Heart left ventricle (tissue), 16 donors: ENCODE data around the gene CTNNA3. TPM values are rescaled to one million over a fixed set of nuclear protein-coding genes. Genes with fewer than 3 reads are reported as not detected.

Source experiments
- ATAC-seq, 4 donors: fragments of 200-7000 bp; cut with Tn5 transposase; one replicate each; pipeline ENCODE4 v1.9.1; 2020 to 2022; ENCODE audit warnings: moderate library complexity in 4 of 4, mild to moderate bottlenecking in 3 of 4, moderate number of reproducible peaks in 1 of 4
- DNase-seq, 5 donors: peaks; one replicate each; pipeline ENCODE4 v3.0.0-alpha.2; 2020
- H3K27ac ChIP-seq, 12 donors: fragments of 200-600 bp; sonication (generic) in 4 of 12; one replicate each; pipeline versions ENCODE4 v1.5.0 to v1.8.0; 2016 to 2022; ENCODE audit warnings: mild to moderate bottlenecking in 2 of 12
- H3K27me3 ChIP-seq, 9 donors: fragments of 200-600 bp; sonication (generic) in 2 of 9; one replicate each; pipeline versions ENCODE4 v1.5.1 to v1.8.0; 2016 to 2022; ENCODE audit warnings: mild to moderate bottlenecking in 3 of 9
- H3K36me3 ChIP-seq, 9 donors: fragments of 200-600 bp; sonication (generic) in 2 of 9; one replicate each; pipeline versions ENCODE4 v1.5.0 to v1.8.0; 2018 to 2022; ENCODE audit warnings: mild to moderate bottlenecking in 2 of 9
- H3K4me1 ChIP-seq, 12 donors: fragments of 200-600 bp; sonication (generic) in 4 of 12; one replicate each; pipeline versions ENCODE4 v1.5.0 to v1.8.0; 2016 to 2022; ENCODE audit warnings: mild to moderate bottlenecking in 3 of 12
- H3K4me3 ChIP-seq, 12 donors: fragments of 200-600 bp; sonication (generic) in 4 of 12; one replicate each; pipeline versions ENCODE4 v1.5.0 to v1.8.0; 2017 to 2022; ENCODE audit warnings: mild to moderate bottlenecking in 9 of 12, moderate library complexity in 4 of 12
- H3K9me3 ChIP-seq, 12 donors: fragments of 200-600 bp; sonication (generic) in 4 of 12; one replicate each; pipeline versions ENCODE4 v1.5.0 to v1.8.0; 2016 to 2022; ENCODE audit warnings: mild to moderate bottlenecking in 1 of 12
- POLR2A ChIP-seq, 2 donors: fragments of 450-650 bp; IDR thresholded peaks; one replicate each; pipeline ENCODE4 v1.6.1; 2017; ENCODE audit warnings: antibody characterized with exemption in 2 of 2, mild to moderate bottlenecking in 2 of 2, moderate library complexity in 2 of 2
- WGBS, 4 donors: extraction: QIAGEN DNeasy Blood & Tissue Kit in 2 of 4; methylation state at CpG; one replicate each; pipeline versions ENCODE4 v1.1.5 to v1.1.7; 2013 to 2018; 5-methylcytosine and 5-hydroxymethylcytosine counted together
- intact Hi-C, 10 donors: fragments of 100-400 bp; cut with DNase I; formaldehyde crosslinking; loops; one replicate each; pipeline versions ENCODE4 v1.11.1 to v1.14.2; 2022
- polyA plus RNA-seq, 2 donors: library from polyadenylated mRNA; stranded (reverse); fragments of 200-250 nt; gene quantifications; one replicate each; pipeline ENCODE4 v1.2.3, GENCODE V29; 2013
- total RNA-seq, 9 donors: library from RNA; depleted of rRNA in 2 of 9; stranded (reverse); fragments of >200 nt in 2 of 9; fragmentation: NEBNext Ultra II Directional in 3 of 9; extraction: Animal tissue kit (Norgen Biotek cat#: 25700) in 3 of 9; gene quantifications; one replicate each; pipeline versions ENCODE4 v1.1.0 to v1.2.4, GENCODE V29; 2016 to 2023
- TF ChIP-seq, protein P1 (sequence below), 12 donors: fragments of 200-600 bp; sonication (generic) in 4 of 12; IDR thresholded peaks; one replicate each; pipeline versions ENCODE4 v1.5.0 to v1.8.0; 2018 to 2022; ENCODE audit warnings: antibody characterized with exemption in 12 of 12, mild to moderate bottlenecking in 5 of 12
- donor health status: ischemic (EF 13 %, LVEDD 7.1; RV severe dilation, severe dysfunction).
- donor health status: healthy with polysubstance abuse.
- donor health status: DM: no; HTN: yes; CAD: no.
- donor health status: DM: no; HTN: no; CAD: no.
- donor health status: ischemic (EF 25% LVEDD 6.9; RV normal size, moderate dysfunction).
- donor health status: ischemic (EF 25% LVEDD 5.7; RV mildly dilated, moderate dysfunction).
- donor health status: healthy.
- donor health status: DM: yes; HTN: yes; CAD: no.
- donor health status: ischemic (EF 35%, LVEDD 5.7; RV mildly dilated, moderate dysfunction).
- donor health status: nonischemic (EF 11% LVEDD 7.7; RV severe dilation, severe dysfunction).
- donor health status: DM: yes; HTN: yes; CAD: no.
- donor health status: PGD.
- donor health status: ischemic (EF 29% LVEDD 5.4; RV normal size, mild dysfunction).
- donor health status: nonischemic (EF 23%, LVEDD 6.1; RV moderate dilation, normal function).

CTNNA3 gene
- total and polyA plus RNA-seq, 11 donors, result 4.8 to 200 (median 99.0) TPM

DNA sequence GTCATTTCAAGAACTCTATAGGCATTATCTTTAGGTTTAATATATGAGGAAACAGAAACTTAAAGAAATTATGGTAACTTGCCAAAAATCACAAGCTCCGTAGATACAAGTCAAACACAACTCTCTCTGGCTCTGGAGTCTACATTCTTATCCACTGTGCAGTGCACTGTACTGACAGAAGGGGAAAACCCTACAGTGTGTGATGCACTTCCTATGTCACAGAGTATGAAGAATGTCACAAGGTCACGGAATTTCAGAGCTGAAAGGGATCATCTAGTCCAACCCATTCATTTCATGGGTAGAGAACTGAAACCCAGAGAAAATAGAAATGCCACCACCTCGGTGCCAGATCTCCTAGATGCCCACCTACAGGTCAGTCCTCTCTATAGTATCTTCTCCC is 684.0 kb downstream of the CTNNA3 start:
- intact Hi-C loops, result no loop called here
- no peaks in the 10 kb centered on the region for H3K4me1 ChIP-seq
- no peaks in the 10 kb centered on the region for H3K36me3 ChIP-seq
- WGBS, 4 donors, result 66 to 77% (median 73%) methylated on average over 3 of the region's 3 CpGs
- H3K27me3 ChIP-seq, result no peaks in the 10 kb centered on the region
- ATAC-seq (no peak), DNase-seq (no peak)
- H3K9me3 ChIP-seq, result no peaks in the 10 kb centered on the region
- no peak overlapping the region for H3K27ac ChIP-seq
- no peak overlapping the region for H3K4me3 ChIP-seq
- no peak for TF ChIP-seq POLR2A (IDR thresholded peaks at IDR 0.05)

DNA sequence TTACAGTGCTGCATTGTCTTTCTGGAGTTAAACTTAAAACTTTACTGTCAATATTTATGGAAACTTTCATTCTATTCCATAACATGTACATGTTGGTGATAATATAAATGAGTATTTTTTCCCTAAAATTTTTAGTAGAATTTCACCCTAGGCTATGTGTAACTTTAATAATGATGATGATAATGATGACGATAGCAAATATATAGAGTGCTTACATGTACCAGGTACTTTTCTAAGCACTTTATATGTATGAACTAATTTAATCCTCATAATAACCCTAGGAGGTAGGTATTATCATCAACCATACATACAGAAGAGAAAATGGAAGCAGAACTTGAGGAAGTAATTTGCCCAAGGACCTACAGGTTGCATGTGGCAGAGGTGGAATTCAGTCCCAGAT is 684.5 kb downstream of the CTNNA3 start:
- no peaks in the 10 kb centered on the region for H3K4me1 ChIP-seq
- no peak for TF ChIP-seq POLR2A (IDR thresholded peaks at IDR 0.05)
- TF ChIP-seq, protein P1, sequence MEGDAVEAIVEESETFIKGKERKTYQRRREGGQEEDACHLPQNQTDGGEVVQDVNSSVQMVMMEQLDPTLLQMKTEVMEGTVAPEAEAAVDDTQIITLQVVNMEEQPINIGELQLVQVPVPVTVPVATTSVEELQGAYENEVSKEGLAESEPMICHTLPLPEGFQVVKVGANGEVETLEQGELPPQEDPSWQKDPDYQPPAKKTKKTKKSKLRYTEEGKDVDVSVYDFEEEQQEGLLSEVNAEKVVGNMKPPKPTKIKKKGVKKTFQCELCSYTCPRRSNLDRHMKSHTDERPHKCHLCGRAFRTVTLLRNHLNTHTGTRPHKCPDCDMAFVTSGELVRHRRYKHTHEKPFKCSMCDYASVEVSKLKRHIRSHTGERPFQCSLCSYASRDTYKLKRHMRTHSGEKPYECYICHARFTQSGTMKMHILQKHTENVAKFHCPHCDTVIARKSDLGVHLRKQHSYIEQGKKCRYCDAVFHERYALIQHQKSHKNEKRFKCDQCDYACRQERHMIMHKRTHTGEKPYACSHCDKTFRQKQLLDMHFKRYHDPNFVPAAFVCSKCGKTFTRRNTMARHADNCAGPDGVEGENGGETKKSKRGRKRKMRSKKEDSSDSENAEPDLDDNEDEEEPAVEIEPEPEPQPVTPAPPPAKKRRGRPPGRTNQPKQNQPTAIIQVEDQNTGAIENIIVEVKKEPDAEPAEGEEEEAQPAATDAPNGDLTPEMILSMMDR (IDR thresholded peaks at IDR 0.05), result no peak
- no peak overlapping the region for H3K27ac ChIP-seq
- ATAC-seq (no peak), DNase-seq (no peak)
- no peak overlapping the region for H3K4me3 ChIP-seq
- WGBS, 4 donors, result 91 to 100% (median 99%) methylated on average over 1 of the region's 1 CpG
- no peaks in the 10 kb centered on the region for H3K36me3 ChIP-seq
- intact Hi-C loops, result no loop called here
- H3K27me3 ChIP-seq, result no peaks in the 10 kb centered on the region
- H3K9me3 ChIP-seq, result no peaks in the 10 kb centered on the region

DNA sequence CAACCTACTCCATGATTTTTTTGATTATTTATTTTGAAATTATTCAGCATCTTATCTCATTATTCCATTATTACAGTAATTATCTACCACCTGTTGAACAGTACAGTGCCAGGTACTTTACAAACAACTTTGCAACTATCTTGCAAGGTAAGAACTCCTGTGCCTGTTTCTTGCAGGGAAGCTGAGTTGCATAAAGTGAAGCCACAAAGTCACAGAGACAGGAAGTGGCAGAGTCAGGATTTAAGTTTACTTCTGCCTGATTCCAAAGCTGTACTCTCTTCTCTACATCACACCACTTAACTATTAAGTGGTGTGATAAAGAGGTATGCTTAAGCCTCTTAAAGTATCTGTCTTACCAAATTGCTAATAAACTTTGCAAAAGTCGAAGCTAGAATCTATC is 690.0 kb downstream of the CTNNA3 start:
- Histone ChIP-seq H3K4me3 (no peak overlapping the region), H3K36me3 (no peaks in the 10 kb centered on the region), H3K27me3 (no peaks in the 10 kb centered on the region), H3K9me3 (no peaks in the 10 kb centered on the region), H3K4me1 (no peaks in the 10 kb centered on the region), H3K27ac (no peak overlapping the region)
- intact Hi-C loops, result no loop called here
- no peak for TF ChIP-seq POLR2A (IDR thresholded peaks at IDR 0.05)
- TF ChIP-seq, protein P1 (IDR thresholded peaks at IDR 0.05), result no peak
- no peak for ATAC-seq
- DNase-seq, result no peak
- 32 to 36% (median 34%) methylated on average over 1 of the region's 1 CpG for WGBS, 4 donors

DNA sequence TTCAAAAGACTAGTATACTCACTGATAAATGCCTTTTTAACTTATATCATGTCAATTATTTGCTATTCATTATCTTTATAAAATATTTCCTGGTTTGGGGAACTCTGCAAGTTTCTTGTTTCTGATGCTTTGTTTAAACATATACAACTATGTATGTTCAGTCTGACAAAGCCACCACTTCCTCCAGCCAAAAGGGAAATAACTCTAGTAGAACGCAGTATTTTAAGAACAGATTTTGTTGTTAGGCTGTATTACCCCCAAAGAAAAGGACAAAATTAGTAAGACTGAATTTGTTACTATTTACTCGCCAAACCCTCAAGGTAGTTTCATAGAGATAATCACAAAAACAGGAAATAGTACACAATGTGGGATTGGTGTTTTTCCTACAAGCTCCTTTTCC is 691.3 kb downstream of the CTNNA3 start:
- no peak overlapping the region for H3K4me3 ChIP-seq
- DNase-seq, result no peak
- no peaks in the 10 kb centered on the region for H3K4me1 ChIP-seq
- TF ChIP-seq, protein P1 (IDR thresholded peaks at IDR 0.05), result no peak
- TF ChIP-seq POLR2A (IDR thresholded peaks at IDR 0.05), result no peak
- H3K27me3 ChIP-seq, result no peaks in the 10 kb centered on the region
- WGBS, 4 donors, result 63 to 69% (median 65%) methylated on average over 2 of the region's 2 CpGs
- intact Hi-C loops, result no loop called here
- no peak for ATAC-seq
- H3K9me3 ChIP-seq, result no peaks in the 10 kb centered on the region
- no peak overlapping the region for H3K27ac ChIP-seq
- no peaks in the 10 kb centered on the region for H3K36me3 ChIP-seq

DNA sequence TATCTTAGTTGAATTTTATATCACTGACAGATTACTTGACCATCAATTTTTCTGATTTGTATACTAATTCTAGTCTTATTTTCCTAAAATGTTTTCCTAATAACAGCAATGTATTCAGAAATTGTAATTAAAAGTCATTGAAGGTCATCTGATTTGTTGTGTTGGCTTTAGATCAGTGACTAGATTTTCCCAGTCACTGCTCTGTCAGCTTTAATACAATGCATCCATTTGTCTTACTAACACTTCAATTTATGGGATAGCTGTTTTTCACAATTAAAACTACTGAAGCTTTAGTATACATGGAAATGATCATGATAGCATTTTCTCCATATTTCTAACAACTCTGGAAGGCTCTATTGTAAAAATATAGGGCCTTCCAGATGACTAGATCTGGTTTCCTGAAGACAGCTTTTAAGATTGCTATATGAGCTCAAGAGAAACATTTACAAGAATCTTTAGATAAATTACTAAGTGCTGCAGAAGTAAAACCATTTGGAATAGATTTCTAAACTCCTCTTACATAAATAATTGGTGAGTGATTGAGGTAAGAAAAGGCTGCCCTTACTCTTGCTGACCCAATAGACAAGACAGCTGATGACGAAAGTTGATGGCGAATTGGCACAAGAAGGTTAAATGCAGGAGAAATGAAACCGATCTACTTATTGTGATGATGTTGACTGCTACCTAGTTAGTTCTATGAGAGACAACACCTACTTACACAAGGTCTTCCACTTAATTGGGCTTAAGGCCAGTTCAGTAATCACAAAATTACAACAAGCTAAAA is 696.0 kb downstream of the CTNNA3 start:
- no peak for DNase-seq
- Histone ChIP-seq H3K27me3 (no peaks in the 10 kb centered on the region), H3K36me3 (no peaks in the 10 kb centered on the region), H3K4me3 (no peak overlapping the region), H3K27ac (no peak overlapping the region), H3K4me1 (peaks cover 0 to 3% (median 0%) of the 10 kb centered on the region in 12 donors), H3K9me3 (no peaks in the 10 kb centered on the region)
- no peak for ATAC-seq
- 91 to 97% (median 93%) methylated on average over 3 of the region's 3 CpGs for WGBS, 4 donors
- intact Hi-C loops, result no loop called here
- TF ChIP-seq, protein P1 (IDR thresholded peaks at IDR 0.05), result no peak
- no peak for TF ChIP-seq POLR2A (IDR thresholded peaks at IDR 0.05)
